Hematopoietic multipotent progenitor cell treated with erythropoietin and hydrocortisone succinate and interleukin-3 and kit ligand, for 8 days (in vitro differentiated cells): ENCODE data around the gene ATP5F1A.
"Not testable (repeated sequence)": the region's sequence is repeated elsewhere in the genome, so short reads cannot be mapped to it uniquely, and the experiment has no call there.

Experiments used
- DNase-seq: peaks from one replicate; pipeline ENCODE4 v3.0.0-alpha.2; 2015

Gene ATP5F1A

DNA sequence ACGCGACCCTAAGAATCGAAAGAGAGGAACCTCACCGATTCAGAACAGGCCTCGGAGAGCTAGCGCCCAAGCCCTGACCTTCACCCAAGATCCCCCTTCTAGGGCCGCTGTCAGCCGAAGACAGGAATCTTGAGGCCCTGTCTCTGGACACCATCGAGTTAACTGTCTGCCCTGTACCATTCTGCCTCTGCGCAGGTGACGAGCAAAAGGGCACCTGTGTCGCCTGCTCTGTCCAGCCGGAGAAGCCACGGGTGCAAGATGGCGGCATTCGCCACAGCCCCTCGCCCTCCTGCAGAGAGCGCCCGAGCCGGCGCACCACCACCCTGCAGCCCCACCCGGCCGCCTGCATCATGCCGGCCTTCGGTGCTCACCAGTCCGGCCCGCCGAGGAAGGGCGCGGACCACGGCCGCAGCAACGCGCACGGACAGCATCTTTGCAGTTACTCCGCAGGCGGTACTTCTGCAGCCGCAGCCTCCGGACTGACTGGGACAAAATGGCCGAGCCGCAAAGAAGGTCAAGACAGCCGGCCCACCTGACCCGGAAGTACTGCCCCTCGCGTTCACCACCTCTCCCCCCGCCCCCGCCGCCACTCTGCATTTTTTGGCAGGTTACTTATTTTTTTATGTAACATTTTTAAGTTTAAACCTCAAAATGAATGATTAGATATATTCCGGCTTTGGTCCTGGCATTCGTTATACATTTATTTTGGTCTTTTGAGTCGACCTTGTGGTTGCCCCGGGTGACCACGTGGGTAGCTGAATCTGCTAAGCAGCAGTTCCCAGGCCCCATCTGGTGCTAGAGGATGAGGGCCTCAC, at the start of gene ATP5F1A:
TSS of gene ATP5F1A (minus strand) at position 496 of the 815 bp plus-strand sequence. CDS start at position 431, 65 bp downstream.
- peak; percentile 87 for DNase-seq

DNA sequence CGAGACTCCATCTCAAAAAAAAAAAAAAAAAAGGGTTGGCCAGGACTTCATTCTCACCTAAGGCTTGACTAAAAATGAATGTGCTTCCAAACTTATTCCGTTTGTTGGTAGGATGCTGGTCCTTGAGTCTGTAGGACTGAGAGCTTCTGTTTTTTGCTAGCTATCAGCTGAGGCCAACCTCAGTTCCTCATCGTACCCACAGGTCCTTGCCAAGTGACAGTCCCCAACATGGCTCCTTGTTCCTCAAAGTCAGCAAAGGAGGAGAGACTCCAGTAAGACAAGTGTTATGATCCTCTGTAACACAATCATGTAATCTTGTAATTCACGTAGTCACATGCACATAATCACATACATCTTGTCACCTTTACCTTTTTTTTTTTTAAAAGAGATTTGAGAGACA, 43.1 kb upstream of the ATP5F1A start:
- DNase-seq, result no peak

GRCh38 chr18:46140173-46140572, 42.1 kb upstream of the ATP5F1A start:
- no peak for DNase-seq

GRCh38 chr18:46134920-46135675, 37.0 kb upstream of the ATP5F1A start:
- DNase-seq, result no peak

- DNase-seq, result no peak
Observed at GRCh38 chr18:46133534-46133933, 35.4 kb upstream of the ATP5F1A start.

DNA sequence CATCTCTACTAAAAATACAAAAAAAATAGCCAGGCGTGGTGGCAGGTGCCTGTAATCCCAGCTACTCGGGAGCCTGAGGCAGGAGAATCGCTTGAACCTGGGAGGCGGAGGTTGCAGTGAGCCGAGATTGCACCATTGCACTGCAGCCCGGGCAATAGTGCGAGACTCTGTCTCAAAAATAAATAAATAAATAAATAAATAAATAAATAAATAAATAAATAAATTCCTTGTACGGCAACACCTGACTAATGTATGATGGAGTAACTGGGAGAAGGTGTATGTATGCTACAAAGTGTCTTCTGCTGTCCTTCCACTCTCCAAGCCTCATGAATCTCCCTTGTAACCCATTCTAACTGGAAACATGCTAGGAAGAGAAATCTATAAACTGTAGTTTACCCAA, 32.5 kb upstream of the ATP5F1A start:
- DNase-seq, result not testable (repeated sequence)

- DNase-seq, result no peak
Observed at GRCh38 chr18:46130061-46130460, 32.0 kb upstream of the ATP5F1A start.

DNA sequence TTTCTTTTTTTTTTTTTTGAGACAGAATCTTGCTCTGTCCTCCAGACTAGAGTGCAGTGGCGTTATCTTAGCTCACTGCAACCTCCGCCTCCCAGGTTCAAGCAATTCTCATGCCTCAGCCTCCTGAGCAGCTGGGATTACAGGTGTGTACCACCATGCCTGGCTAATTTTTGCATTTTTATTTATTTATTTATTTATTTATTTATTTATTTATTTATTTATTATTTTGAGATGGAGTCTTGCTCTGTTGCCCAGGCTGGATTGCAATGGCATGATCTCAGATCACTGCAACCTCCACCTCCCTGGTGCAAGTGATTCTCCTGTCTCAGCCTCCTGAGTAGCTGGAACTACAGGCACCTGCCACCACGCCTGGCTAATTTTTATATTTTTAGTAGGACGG, 28.5 kb upstream of the ATP5F1A start:
- not testable (repeated sequence) for DNase-seq

DNA sequence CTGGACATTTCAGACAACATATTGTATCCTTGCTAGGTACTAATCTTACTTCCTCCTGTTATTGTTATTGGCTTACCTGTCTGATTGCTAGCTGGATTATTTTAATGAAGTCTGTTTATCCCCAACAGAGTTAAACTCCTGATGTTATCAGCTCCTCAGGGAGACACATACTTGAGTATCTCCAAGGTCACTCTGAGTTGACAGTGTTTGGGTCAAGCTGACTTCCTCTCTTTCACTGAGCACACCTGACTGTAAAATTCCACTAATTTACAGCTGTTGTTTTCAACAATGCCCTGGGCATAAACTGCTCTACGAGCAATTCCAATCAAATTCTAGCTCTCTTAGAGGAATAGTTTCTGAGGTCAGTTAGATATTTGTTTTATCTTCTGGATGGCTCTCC, 15.7 kb upstream of the ATP5F1A start:
- DNase-seq, result no peak

- no peak for DNase-seq
Observed at GRCh38 chr18:46110406-46110805, 12.3 kb upstream of the ATP5F1A start.

DNA sequence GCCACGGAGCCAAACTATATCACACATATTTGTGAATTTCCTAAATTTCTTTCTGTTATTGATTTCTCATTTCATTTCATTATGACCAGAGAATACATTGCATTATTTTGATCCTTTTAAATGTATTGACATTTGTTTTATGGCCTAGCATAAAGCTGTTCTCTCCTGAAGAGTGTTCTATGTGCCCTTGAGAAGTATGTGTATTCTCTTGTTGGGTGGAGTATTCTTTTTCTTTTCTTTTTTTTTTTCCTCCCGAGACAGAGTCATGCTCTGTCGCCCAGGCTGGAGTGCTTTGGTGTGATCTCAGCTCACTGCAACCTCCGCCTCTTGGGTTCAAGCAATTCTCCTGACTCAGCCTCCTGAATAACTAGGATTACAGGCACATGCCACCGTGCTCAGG, 11.3 kb upstream of the ATP5F1A start:
- DNase-seq, result no peak

DNA sequence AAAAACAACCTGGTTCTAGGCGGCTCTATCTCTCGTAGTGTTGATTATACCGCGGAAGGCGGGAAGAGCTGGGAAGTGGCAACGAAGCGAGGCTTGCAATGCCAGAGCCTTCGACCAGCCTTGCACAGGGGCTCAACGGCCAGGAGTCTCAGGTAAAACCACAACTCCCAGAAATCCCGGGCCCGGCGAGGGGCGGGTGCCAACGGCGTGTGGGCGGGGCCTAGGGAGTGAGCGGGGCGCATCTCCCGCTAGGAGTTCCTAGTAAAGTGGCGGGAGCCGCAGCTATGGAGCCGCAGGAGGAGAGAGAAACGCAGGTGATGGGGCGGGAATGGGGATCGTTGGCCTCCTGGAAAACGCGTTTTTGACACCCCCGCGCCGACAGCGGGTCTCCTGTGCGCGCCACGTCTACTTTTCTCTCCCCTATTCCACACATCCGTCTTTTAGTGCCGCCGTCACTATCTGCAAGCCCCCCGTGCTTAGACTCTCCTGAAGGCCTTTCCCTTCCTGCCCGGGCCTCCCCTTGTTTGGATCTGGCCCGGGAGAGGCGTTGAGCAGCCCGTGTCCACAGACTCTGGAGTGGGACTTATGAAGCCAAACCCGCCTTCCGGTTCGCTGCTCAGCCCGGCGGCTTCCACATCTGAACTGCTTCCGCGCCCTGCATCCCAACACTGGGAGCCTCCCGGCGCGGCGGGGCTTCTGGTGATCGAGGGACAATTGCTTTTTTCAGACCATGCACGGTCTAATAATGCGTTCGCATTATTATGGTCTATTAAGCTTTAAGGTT, 6.2 kb upstream of the ATP5F1A start, which contains the start of gene HAUS1:
TSS of gene HAUS1 (plus strand) at position 258 of the 784 bp plus-strand sequence. CDS start at position 285, 27 bp downstream.
- DNase-seq, result peak; percentile 95

DNA sequence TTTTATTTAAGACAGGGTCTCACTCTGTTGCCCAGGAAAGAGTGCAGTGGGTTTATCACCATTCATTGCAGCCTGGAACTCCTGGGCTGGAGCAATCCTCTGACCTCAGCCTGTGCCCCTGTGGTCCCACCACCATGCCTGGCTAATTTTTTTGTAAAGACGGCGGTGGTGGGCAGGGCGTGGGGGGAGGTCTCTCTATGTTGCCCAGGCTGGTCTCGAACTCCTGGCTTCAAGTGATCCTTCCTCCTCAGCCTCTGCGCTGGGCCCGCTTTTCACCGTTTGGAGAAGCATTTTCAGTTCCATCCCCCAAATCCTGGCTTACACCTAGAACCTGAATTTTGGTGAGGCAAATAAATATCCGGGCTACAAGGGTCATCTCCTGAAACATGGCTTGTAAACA, 1.4 kb upstream of the ATP5F1A start:
- DNase-seq, result no peak

GRCh38 chr18:46098616-46098933, 479 bp upstream of the ATP5F1A start:
- DNase-seq, result no peak

GRCh38 chr18:46097431-46097800, 680 bp downstream of the ATP5F1A start:
- no peak for DNase-seq

DNA sequence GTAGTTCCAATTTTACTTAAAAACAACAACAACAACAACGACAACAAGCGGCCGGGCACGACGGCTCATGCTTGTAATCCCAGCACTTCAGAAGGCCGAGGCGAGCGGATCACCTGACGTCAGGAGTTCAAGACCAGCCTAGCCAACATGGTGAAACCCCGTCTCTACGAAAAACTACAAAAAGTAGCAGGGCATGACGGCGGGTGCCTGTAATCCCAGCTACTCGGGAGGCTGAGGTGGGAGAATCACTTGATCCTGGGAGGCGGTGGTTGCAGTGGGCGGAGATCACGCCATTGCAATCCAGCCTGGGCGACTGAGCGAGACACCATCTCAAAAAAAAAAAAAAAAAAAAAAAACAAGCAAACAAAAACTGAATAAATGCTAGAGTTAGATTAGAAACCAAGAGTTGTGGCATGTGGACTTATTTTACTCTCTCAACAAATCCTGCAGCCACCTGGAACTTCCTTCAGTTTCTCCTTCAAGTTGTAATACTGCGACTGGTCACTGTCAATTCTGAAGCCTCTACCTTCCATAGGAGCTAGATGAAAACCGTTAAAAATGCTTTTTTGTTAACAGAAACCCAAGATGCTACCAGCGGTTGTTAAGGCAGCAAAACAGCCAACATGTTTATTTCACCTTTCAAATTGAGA, 1.3 kb downstream of the ATP5F1A start:
- DNase-seq, result peak; percentile 37

GRCh38 chr18:46095532-46095931, 2.6 kb downstream of the ATP5F1A start:
- no peak for DNase-seq

DNA sequence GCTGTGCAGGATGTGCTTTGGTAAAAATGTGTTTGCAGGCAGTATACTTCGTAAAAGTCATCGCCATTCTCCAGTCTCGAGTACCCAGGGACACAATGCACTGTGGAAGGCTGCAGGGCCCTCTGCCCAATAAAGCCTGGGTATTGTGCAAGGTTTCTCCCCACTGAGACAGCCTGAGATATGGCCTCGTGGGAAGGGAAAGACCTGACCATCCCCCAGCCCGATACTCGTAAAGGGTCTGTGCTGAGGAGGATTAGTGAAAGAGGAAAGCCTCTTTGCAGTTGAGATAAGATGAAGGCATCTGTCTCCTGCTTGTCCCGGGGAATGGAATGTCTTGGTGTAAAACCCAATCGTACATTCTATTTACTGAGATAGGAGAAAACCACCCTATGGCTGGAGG, 9.6 kb downstream of the ATP5F1A start:
- not testable (repeated sequence) for DNase-seq

- DNase-seq, result no peak
Observed at GRCh38 chr18:46084431-46084830, 13.7 kb downstream of the ATP5F1A start.

DNA sequence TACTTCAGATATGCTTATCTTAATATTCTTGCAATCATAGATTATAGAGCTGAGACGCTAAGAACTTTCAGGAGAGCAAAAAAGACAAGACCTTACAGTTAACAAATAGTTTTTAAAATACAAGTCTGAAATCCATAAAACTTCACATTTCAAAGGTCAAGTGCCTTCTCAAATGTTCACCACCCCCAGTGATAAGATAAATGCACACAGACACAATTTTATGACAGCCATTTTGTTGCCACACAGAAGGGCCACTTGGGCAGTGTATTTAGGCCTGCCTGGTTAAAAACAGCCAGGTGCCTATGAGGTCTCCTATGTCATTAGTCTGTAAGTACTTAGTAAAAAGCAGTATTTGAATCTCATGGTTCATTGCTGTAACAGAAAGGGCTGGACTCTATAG, 17.9 kb downstream of the ATP5F1A start:
- DNase-seq, result no peak

- DNase-seq, result no peak
Observed at GRCh38 chr18:46079336-46079735, 18.8 kb downstream of the ATP5F1A start.

GRCh38 chr18:46073474-46074331, 24.4 kb downstream of the ATP5F1A start:
- peak; percentile 87 for DNase-seq
